ENCODE data around the gene TNFRSF1A.

GRCh38 chr12:6285063-6285477, 56.8 kb downstream of the TNFRSF1A start:
- TF ChIP-seq CTCF (IDR thresholded peaks at IDR 0.05) (peak; percentile 87), SIN3A (IDR thresholded peaks at IDR 0.05; ENCODE audit: borderline replicate concordance, insufficient read depth, low read depth, low read length) (no peak)
